GM20431 (cell line): ENCODE data around the gene TNFAIP8.
"Not testable (repeated sequence)": the region's sequence is repeated elsewhere in the genome, so short reads cannot be mapped to it uniquely, and the experiment has no call there.

Experiments used
- in situ Hi-C: fragments of 300-500 bp; cut with MseI, MboI; formaldehyde crosslinking; loops from one replicate; pipeline ENCODE4 v1.15.0; 2020; ENCODE audit warnings: low sequenced_read_pairs; ENCODE audit not compliant: unreplicated experiment

Gene TNFAIP8

GRCh38 chr5:119439632-119440031, 83.8 kb downstream of the TNFAIP8 start:
- in situ Hi-C loops: not testable (repeated sequence)

- in situ Hi-C loops: not testable (repeated sequence)
These were observed 88.8 kb downstream of the TNFAIP8 start for GRCh38 chr5:119444643-119445042.

- in situ Hi-C loops: no loop called here
These were observed 89.7 kb downstream of the TNFAIP8 start for GRCh38 chr5:119445544-119445943.
